Measurements from ENCODE around the gene CHKA. TPM values are rescaled to one million over a fixed set of nuclear protein-coding genes. Genes with fewer than 3 reads are reported as not detected.

The CHKA gene
- total and polyA plus RNA-seq, 9 of the 15 experiments (the other 6 are each of a cell fraction or from before 2014, with no cell fraction given) = 3.6 to 37.0 (median 30.2) TPM

DNA sequence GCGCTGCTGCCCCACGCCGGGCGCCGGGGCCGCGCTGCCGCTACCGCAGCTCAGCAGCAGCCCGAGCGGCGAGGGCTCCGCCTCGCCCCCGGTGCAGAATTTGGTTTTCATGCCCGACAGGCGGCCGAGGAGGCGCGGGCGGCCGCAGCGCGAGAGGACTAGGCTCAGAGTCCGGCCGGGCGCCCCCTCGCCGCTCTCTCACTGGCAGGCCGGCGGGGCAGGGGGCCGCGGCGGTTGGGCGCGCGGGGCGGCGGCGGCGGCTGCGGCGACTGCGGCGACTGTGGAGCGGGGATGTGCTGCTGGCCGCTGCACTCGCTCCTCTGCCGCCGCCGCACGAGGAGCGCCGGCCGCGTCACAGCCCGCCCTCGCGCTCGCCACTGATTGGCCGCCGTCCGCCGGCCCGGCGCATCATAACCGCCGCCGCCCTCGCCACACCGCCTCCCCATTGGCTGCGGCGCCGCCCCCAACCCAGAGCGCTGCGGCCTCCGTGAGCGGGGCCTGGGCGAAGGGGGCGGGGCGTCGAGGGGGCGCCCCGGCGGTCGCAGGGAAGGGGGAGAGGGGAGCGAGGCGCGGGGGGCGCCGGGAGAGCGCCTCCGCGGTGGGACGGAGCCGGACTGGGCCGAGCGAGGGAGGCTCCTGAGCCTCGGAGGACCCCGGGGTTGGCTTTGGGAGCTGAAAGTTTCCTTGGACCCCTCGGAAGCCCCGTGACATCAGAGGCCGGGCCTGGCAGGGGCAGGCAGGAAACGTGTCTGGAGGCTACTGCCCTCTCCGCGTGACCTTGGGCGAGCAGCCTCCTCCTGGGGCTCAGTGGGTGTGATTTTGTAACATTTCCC lies at the start of gene CHKA (continued):
- TF ChIP-seq RUNX1 (IDR thresholded peaks at IDR 0.05; ENCODE audit: low read depth) (no peak), MED1 (CRISPR knock-in tag; IDR thresholded peaks at IDR 0.05; ENCODE audit: borderline replicate concordance) (no peak), RFX7 (CRISPR knock-in tag; IDR thresholded peaks at IDR 0.05) (no peak), SAP30 (IDR thresholded peaks at IDR 0.05; ENCODE audit: borderline replicate concordance, insufficient read depth, low read depth, low read length, poor library complexity, severe bottlenecking) (peak; percentile 40), ZNF444 (CRISPR knock-in tag; IDR thresholded peaks at IDR 0.05) (no peak)
- TF ChIP-seq, protein P1, sequence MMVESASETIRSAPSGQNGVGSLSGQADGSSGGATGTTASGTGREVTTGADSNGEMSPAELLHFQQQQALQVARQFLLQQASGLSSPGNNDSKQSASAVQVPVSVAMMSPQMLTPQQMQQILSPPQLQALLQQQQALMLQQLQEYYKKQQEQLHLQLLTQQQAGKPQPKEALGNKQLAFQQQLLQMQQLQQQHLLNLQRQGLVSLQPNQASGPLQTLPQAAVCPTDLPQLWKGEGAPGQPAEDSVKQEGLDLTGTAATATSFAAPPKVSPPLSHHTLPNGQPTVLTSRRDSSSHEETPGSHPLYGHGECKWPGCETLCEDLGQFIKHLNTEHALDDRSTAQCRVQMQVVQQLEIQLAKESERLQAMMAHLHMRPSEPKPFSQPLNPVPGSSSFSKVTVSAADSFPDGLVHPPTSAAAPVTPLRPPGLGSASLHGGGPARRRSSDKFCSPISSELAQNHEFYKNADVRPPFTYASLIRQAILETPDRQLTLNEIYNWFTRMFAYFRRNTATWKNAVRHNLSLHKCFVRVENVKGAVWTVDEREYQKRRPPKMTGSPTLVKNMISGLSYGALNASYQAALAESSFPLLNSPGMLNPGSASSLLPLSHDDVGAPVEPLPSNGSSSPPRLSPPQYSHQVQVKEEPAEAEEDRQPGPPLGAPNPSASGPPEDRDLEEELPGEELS (CRISPR knock-in tag; IDR thresholded peaks at IDR 0.05; ENCODE audit: borderline replicate concordance) = no peak
- TF ChIP-seq, protein P2, sequence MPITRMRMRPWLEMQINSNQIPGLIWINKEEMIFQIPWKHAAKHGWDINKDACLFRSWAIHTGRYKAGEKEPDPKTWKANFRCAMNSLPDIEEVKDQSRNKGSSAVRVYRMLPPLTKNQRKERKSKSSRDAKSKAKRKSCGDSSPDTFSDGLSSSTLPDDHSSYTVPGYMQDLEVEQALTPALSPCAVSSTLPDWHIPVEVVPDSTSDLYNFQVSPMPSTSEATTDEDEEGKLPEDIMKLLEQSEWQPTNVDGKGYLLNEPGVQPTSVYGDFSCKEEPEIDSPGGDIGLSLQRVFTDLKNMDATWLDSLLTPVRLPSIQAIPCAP (CRISPR knock-in tag; IDR thresholded peaks at IDR 0.05; ENCODE audit: borderline replicate concordance) = no peak
